AG09319 (cell line): ENCODE data around the gene TMEM260.

Experiments used
- DNase-seq: peaks from one replicate; pipeline ENCODE4 v3.0.0-alpha.2; 2010; ENCODE audit warnings: low read depth; ENCODE audit errors: extremely low read depth
- TF ChIP-seq, protein P1 (sequence below): IDR thresholded peaks from 2 replicates; pipeline ENCODE4 v1.5.1; 2011; ENCODE audit warnings: low read depth, mild to moderate bottlenecking, inconsistent platforms, low read length, moderate library complexity

TMEM260 gene

DNA sequence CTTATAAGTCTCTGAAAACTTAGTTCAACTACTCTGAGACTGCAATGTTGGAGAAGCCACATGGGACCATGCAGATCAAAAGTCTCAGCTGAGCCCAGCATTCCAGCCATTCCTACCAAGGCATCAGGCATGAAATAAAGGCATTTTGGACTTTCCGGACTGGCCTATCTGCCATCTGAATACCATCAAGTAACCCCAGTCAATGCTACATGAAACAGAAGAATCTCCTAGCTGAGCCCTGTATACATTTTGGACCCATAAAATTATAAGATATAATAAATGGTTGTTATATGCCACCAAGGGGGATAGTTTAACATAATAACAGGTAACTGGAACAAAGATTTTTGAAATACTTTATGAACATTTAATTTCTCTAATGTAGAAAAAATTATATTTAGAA is 9.3 kb upstream of the TMEM260 start:
- TF ChIP-seq, protein P1, sequence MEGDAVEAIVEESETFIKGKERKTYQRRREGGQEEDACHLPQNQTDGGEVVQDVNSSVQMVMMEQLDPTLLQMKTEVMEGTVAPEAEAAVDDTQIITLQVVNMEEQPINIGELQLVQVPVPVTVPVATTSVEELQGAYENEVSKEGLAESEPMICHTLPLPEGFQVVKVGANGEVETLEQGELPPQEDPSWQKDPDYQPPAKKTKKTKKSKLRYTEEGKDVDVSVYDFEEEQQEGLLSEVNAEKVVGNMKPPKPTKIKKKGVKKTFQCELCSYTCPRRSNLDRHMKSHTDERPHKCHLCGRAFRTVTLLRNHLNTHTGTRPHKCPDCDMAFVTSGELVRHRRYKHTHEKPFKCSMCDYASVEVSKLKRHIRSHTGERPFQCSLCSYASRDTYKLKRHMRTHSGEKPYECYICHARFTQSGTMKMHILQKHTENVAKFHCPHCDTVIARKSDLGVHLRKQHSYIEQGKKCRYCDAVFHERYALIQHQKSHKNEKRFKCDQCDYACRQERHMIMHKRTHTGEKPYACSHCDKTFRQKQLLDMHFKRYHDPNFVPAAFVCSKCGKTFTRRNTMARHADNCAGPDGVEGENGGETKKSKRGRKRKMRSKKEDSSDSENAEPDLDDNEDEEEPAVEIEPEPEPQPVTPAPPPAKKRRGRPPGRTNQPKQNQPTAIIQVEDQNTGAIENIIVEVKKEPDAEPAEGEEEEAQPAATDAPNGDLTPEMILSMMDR: no peak
- DNase-seq: no peak

DNA sequence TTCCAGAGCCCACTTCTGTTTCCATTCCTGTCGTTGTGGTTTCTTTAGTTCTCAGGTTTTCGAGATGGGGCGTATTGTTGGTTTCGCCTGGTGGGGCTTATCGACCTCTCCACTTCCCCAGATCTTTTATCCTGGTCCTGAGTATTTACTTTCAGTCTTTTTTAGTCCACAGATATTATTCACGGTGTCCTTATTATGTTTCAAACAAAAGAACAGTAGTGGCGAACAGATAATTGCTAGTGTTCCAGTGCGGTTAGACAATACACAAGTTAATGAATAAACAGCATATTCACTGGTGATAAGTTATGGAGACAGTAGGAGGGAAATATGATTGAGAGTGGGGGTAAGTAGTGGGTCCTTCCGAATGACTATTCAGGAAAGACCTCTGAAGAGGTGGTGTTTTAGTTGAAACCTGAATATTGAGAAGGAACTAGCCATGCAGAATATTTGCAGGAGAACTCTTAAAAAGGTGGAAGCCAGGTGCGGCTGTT is 668 bp downstream of the TMEM260 start:
- no peak for DNase-seq

DNA sequence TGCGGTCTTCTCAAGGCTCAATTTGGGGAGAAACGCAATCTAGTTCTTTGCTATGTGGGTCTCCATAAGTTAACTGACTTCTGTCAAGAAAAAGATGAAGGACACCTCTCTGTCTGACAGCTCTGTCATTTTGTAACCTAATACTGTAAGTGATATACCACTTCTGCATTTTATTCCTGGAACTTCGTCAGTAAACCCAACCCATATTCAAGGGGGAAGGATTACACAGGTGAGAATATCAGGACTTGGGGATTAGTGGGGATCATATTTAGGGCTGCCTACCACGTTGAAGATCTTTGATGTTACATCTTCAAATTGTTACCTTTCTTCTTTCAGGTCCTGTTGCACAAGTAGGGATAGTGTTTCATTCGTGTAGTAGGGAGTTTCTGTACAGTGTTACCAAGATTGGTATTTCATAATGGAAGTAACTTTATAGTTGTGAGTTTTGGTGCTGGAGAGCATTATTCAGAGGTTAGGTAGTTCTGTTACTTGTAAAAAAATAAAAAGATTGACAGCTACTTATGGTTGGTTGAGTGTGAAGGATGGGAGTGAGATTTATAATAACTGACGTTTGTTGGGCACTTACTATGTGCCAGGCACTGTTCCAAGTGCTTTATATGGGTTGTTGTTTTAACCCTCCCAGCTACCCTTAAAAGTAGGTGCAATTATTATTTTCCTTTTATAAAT is 1.6 kb downstream of the TMEM260 start:
- no peak for DNase-seq

More for the DNA sequence above, 668 bp downstream of the TMEM260 start:
- TF ChIP-seq, protein P1: no peak

DNA sequence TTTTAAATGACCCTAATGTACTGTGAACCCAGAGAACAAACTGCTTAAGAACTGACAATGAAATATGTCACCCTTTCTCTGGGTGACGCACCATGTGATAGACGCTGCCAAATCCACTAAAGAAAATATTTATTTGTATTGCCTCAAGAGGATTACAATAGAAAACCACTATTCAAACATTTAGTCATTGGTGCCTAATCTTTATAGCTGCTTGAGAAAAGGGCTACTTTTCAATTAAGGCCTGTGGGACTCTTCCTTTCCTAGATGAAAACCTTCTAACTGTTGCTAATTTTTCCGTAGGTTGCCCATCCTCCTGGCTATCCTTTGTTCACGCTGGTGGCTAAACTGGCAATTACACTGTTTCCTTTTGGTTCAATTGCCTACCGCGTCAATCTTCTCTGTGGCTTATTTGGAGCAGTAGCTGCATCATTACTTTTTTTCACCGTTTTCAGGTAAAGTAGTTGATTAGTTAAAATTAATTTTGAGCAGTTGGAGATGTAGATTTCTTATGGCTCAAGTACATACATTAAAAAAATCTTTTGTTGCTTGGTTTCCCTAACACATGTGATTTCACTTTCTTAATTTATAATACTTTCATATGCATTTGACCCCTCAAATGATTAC is 6.0 kb downstream of the TMEM260 start:
- DNase-seq: no peak
- TF ChIP-seq, protein P1: no peak

More for the DNA sequence above, 1.6 kb downstream of the TMEM260 start:
- TF ChIP-seq, protein P1: no peak

DNA sequence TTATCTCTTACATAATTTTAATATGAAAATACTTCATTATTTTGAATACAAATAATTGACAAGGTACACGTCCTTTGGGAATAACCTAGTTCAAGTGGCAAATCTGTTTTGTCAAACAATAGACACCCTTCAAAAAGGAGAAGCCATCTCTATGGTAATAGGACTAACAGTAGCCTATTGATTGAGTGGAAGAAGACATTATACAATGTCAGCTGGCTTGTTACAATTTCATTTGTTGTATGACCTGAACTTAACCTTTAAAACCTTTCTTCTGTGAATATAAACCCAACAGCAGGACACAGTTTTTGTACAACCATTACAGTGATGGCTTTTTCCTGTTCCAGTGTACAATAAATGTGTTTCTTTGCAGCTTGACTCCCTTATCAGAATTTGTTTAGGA is 8.1 kb downstream of the TMEM260 start:
- TF ChIP-seq, protein P1: no peak
- no peak for DNase-seq

DNA sequence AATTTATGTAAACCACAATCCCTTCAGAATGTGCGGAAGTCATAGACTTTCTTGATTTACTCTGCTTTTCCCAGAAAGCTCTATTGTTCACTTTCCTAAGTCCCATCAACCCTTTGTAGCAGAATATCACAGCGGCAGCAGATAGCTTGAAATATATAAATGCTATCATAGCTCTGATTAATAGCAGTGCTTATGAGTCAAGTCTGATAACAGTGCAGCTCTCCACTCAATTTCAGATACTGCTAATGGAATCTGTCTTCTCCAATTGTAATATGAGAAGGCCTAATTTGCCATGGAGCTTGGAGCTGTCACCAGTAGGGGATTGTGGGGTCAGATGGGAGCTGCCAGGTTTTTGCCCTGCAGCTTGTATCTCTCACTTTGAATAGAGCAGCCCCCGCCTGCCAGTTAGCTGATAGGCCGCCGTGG is 10.9 kb downstream of the TMEM260 start:
- TF ChIP-seq, protein P1: no peak
- no peak for DNase-seq
